GM19043 (cell line): ENCODE measurements around the gene MBNL2.
"Not testable (repeated sequence)": the region's sequence is repeated elsewhere in the genome, so short reads cannot be mapped to it uniquely, and the experiment has no call there.

Source experiments
- ATAC-seq: cut with Tn5 transposase; IDR thresholded peaks from one replicate; pipeline ENCODE4 v1.9.1; 2021; ENCODE audit warnings: low read depth; ENCODE audit not compliant: unreplicated experiment

Gene MBNL2

DNA sequence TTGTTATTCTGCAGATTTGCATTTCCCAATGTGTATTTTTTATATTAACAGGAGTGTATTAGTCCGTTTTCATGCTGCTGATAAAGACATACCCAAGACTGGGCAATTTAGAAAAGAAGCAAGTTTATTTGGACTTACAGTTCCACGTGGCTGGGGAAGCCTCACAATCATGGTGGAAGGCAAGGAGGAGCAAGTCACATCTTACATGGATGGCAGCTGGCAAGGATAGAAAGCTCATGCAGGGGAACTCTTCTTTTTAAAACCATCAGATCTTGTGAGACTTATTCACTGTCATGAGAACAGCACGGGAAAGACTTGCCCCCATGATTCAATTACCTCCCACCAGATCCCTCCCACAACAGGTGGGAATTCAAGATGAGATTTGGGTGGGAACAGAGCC lies 14.9 kb upstream of the MBNL2 start:
- ATAC-seq, result not testable (repeated sequence)

DNA sequence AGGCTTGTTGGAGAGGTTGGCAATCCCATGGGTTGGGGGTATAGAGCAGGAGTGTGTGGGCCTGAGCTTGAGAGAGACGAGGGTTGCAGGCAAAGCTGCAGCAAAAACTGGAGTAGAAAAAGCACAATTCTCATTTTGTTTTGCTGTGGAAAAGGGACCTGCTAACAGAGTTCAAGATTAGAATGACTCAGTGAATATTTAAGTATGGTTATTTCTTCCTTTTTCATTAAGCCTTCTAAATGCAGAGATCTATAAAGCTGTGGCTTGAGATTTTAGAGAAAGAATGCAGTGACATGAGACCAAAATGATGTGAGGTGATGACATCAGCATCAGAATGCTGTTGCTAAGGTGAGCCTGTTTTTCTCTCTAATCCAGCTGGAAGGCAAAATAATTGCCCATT lies 10.8 kb upstream of the MBNL2 start:
- no peak for ATAC-seq

- ATAC-seq, result no peak
Measured at GRCh38 chr13:97212004-97212403, 10.1 kb upstream of the MBNL2 start.

DNA sequence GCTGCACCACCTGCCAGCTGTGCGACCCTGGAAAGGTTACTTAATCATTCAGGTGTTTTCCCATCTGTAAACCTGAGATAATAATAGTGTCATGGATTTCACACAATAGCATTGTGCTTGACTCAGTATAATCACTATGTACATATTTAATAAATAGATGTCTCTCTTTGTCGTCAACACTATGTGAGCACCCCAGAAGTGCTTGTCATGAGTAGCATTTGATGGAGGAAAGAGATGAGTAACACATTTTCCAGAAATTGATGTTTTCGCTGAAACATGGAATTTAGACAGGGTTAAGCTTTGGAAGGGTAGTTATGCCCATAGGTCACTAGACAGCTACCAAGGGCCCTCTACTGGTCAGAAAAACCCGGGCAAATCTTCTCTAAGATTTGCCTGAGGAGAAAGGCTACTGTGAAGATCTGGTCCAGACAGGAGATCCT lies 9.5 kb upstream of the MBNL2 start:
- ATAC-seq, result peak; percentile 35

DNA sequence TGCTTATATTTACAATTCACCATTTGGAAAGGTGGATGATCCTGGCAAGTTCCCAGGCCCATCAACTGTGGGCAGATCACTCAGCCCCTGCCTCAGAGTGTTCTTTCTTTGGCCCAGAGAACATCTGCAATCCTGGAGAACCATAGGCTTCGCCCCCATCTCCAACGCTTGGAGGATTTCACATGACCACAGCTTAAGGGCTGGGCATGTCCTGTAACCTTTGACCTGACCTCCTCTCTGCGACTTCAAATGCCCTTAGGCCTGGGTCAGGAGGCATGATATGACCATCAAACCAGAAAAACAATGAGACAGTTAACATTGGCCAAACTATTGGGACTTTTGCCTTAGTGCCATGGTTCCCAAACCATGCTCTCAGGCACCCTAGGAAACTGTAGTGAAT lies 7.2 kb upstream of the MBNL2 start:
- ATAC-seq, result peak; percentile 5

DNA sequence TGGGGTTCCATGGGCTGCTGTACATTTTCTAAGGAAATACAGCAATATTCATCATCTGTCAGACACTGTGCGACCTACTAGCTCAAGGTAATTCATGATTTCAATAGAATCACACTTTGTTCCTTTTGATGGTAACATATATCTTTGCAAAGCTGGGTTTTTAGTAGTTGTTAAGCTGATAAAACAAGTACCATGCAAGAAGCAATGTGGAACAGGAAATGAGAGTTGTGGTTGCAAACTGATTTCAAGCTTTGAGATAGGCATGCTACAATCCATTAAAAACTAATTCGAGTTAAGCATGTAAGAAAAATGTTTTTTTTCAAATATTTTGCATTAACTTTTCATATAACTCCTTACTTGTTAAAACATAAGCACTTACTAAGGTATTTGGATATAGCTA lies 6.8 kb upstream of the MBNL2 start:
- ATAC-seq, result peak; percentile 53

DNA sequence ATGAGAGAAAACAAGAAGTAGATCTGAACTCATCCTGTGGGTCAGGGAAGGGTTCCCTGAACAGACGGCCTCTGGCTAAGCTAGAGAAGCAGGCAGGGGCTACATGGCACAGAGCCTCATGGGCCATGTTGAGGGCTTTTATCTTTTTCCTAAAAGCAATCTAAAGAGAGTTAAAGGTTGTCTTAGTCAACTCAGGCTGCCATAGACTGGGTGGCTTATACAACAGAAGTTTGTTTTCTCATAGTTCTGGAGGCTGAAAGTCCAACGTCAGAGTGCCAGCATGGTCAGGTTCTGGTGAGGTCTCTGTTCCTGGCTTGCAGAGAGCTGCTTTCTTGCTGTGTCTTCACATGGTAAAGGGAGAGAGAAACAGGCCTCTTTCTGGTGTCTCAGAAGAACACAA lies 2.9 kb upstream of the MBNL2 start:
- ATAC-seq, result no peak

- ATAC-seq, result no peak
Measured at GRCh38 chr13:97220151-97220900, 1.8 kb upstream of the MBNL2 start.

- no peak for ATAC-seq
Measured at GRCh38 chr13:97221046-97221445, 1.1 kb upstream of the MBNL2 start.

- no peak for ATAC-seq
Measured at GRCh38 chr13:97221466-97221865, 667 bp upstream of the MBNL2 start.

DNA sequence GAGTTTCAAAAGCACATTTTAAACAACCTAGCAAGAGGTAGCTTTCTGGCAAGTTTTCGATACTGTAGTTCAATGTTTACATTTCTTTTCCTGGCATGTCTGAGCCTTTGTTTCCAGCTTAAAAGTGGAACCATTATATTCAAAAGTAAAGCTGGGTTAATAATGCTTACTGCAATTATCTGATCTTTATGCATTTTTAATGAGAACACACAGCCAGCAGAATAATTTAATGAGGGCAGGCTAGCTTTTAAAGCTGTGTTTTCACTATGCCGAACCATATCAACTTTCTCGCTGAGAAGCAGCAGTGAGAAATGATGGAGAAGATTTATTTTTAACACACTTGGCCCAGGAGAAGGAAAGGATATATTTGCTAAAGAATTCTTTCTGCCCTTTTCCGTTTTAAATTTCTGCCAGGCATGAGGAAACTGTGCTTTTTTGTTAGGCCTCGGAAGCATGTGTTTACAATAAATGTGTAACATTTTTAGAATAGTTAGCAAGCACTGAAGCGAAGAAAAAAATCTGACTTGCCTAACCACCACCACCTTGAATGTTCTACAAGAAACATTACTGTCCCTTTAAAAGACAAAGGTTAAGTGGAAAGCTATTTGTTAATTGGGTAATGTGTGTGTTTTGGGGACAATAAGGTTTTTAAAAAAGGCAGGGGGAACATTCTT lies 1.0 kb downstream of the MBNL2 start:
- ATAC-seq, result no peak

DNA sequence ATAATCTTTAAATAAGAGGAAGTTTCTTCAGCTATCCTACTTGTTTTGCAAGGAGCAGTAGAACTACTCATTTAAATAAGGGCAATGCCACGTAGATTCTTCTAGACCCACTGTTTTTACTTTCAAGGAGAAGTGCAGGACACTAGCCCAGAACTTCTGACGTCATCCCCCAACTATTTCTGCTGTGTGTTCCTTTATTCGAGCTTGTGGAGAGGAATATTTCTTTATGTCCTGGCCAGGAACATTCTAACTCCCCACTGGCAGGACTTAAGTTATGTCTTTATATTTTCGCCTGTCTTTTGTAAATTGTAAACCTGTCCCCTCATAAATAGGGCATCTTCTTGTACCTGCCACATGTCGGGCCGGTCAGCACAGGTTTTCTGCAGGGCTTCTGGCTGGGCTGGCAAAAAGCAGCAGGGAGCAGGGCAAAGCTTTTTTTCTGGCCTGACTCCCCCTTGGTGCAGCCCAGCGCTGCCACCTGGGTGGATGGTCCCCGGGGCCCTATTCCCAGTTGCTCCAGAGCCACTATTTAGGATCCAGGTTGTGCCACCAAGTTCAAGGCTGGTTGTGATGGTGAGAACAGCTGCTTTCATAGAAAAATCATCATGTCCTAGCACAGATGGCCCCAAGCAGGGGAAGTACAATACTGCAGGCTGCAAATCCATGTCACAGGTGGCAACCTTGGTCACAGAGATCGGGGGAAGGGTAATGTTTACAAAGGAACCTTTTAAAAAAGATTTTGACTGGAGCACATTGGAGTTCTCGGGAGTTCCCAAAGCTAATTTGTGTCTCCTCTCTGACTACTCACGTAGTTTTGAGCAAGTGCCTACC lies 1.8 kb downstream of the MBNL2 start:
- peak; percentile 14 for ATAC-seq

DNA sequence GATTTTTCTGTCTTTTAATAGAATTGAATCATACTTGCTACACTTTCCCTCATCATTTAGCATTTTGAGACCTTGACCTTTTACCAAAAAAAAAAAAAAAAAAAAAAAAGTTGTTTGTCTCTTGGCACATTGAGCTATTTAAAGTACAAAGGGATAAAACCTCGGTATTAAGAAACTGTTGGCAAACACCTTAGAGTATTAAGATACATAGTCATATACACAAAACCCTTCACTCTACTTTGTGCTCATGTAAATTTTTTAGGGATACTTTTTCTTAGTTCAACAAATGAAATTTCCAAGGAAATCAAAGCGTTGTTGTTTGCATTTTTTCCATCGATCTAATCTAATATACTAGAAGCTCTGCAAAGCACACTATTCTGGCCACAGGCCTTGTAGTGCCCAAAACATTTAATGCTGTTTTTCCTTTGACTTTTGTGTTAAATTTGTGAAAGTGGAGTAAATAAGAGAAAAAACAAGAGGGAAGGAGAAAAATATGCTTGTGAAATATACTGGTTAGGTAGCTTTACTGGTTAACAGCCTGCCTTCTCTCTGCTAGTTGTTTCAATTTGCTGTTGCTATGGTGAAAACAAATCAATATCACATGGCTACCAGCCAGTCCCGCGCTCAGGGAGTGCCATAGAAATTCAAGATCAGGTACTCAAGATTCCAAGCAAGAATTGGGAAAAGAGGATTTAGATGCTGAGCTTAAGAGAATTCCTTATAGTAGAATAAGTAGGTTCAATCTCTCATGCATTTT lies 2.6 kb downstream of the MBNL2 start:
- ATAC-seq, result no peak

- ATAC-seq, result no peak
Measured at GRCh38 chr13:97225533-97225932, 3.4 kb downstream of the MBNL2 start.

- ATAC-seq, result no peak
Measured at GRCh38 chr13:97226013-97226412, 3.9 kb downstream of the MBNL2 start.

GRCh38 chr13:97226788-97227627 lies 4.9 kb downstream of the MBNL2 start:
- peak; percentile 45 for ATAC-seq

- ATAC-seq, result no peak
Measured at GRCh38 chr13:97228850-97229521, 6.9 kb downstream of the MBNL2 start.

GRCh38 chr13:97229699-97230098 lies 7.6 kb downstream of the MBNL2 start:
- ATAC-seq, result no peak

- ATAC-seq, result no peak
Measured at GRCh38 chr13:97231118-97231828, 9.1 kb downstream of the MBNL2 start.
